H1 (cell line): ENCODE results near the gene FHL1. TPM values are rescaled to one million over a fixed set of nuclear protein-coding genes. Genes with fewer than 3 reads are reported as not detected.

Source experiments
- CTCF ChIA-PET: fragments of 300-600 bp; sonication (Branson Sonifier 250); formaldehyde crosslinking; loops from one replicate; lab custom pipeline; 2021; ENCODE audit not compliant: partially characterized antibody; lab: Charles Lee
- POLR2A ChIA-PET: fragments of 300-600 bp; sonication (Branson Sonifier 250); formaldehyde crosslinking; loops from one replicate; lab custom pipeline; 2021; ENCODE audit warnings: inconsistent platforms; ENCODE audit not compliant: partially characterized antibody; lab: Charles Lee
- DNase-seq, 2 experiments: peaks; one replicate each; pipeline versions ENCODE4 v3.0.0 to v3.0.0-alpha.2; 2010 to 2022; ENCODE audit warnings: low spot score in 2 of 2, low read depth in 1 of 2, mixed read lengths in 1 of 2
- FAIRE-seq: peaks from 2 replicates; lab custom pipeline; 2011; peaks lifted over from hg19 to GRCh38; lab: Jason Lieb, UNC
- H2AFZ ChIP-seq: 2 replicates; pipeline ENCODE4 v1.8.1; 2012; ENCODE audit warnings: low read length, inconsistent platforms
- H2AK5ac ChIP-seq: 2 replicates; pipeline ENCODE4 v1.6.1; 2013; ENCODE audit warnings: low read depth, low read length
- H2BK120ac ChIP-seq: replicated peaks from 2 replicates; pipeline ENCODE3; 2013; ENCODE audit warnings: low read depth, low read length, inconsistent platforms
- H2BK12ac ChIP-seq: 2 replicates; pipeline ENCODE4 v1.6.1; 2013; ENCODE audit warnings: low read depth, low read length
- H2BK15ac ChIP-seq: 2 replicates; pipeline ENCODE4 v1.6.1; 2013; ENCODE audit warnings: low read length
- H2BK20ac ChIP-seq: 2 replicates; pipeline ENCODE4 v1.6.1; 2013; ENCODE audit warnings: low read length
- H2BK5ac ChIP-seq: 2 replicates; pipeline ENCODE4 v1.6.1; 2013; ENCODE audit warnings: low read depth, low read length
- H3K14ac ChIP-seq: 2 replicates; pipeline ENCODE4 v1.6.1; 2013; ENCODE audit warnings: inconsistent platforms; ENCODE audit not compliant: insufficient read length
- H3K18ac ChIP-seq: 2 replicates; pipeline ENCODE4 v1.6.1; 2013; ENCODE audit warnings: low read length; ENCODE audit errors: extremely low read depth
- H3K23ac ChIP-seq: 2 replicates; pipeline ENCODE4 v1.6.1; 2013; ENCODE audit warnings: inconsistent platforms; ENCODE audit not compliant: insufficient read length
- H3K23me2 ChIP-seq: 2 replicates; pipeline ENCODE4 v1.6.1; 2013; ENCODE audit warnings: low read depth, low read length
- H3K27ac ChIP-seq: 2 replicates; pipeline ENCODE4 v1.6.1; 2011; ENCODE audit warnings: low read depth, low read length, inconsistent platforms
- H3K27me3 ChIP-seq, 4 experiments: replicated peaks in 1 of 4; 1 replicate in 1 of 4; 2 replicates in 3 of 4; pipeline versions ENCODE4 v1.6.1 to v1.8.1; 2011 to 2013; ENCODE audit warnings: low read length in 3 of 4, mild to moderate bottlenecking in 3 of 4, inconsistent platforms in 2 of 4, mixed read lengths in 2 of 4, moderate library complexity in 1 of 4; ENCODE audit not compliant: control insufficient read depth in 3 of 4, insufficient read depth in 3 of 4; ENCODE audit errors: extremely low read depth in 1 of 4
- H3K36me3 ChIP-seq, 4 experiments: 2 replicates each; pipeline versions ENCODE4 v1.6.1 to v1.8.1; 2011 to 2013; ENCODE audit warnings: mild to moderate bottlenecking in 4 of 4, low read length in 3 of 4, moderate library complexity in 2 of 4, control low read depth in 1 of 4, inconsistent platforms in 1 of 4; ENCODE audit not compliant: insufficient read depth in 4 of 4, control insufficient read depth in 2 of 4
- H3K4ac ChIP-seq: replicated peaks from 2 replicates; pipeline ENCODE3; 2013; ENCODE audit warnings: low read length, low read depth, mixed read lengths, inconsistent platforms; ENCODE audit not compliant: insufficient read length
- H3K4me1 ChIP-seq, 4 experiments: replicated peaks in 1 of 4; 1 replicate in 1 of 4; 2 replicates in 3 of 4; pipeline versions ENCODE4 v1.6.1 to v1.8.1; 2011 to 2013; ENCODE audit warnings: low read length in 3 of 4, inconsistent platforms in 2 of 4, mixed read lengths in 1 of 4; ENCODE audit not compliant: insufficient read depth in 4 of 4, control insufficient read depth in 3 of 4
- H3K4me2 ChIP-seq, 2 experiments: 2 replicates each; pipeline versions ENCODE4 v1.6.1 to v1.8.1; 2011 to 2013; ENCODE audit warnings: low read depth in 2 of 2, low read length in 2 of 2, control low read depth in 1 of 2, inconsistent platforms in 1 of 2, mild to moderate bottlenecking in 1 of 2; ENCODE audit not compliant: insufficient read depth in 1 of 2
- H3K4me3 ChIP-seq, 4 experiments: fragments of 200-600, 300-600 bp in 1 of 4; sonication (generic), shearing (Covaris generic), sonication (Bioruptor Twin) in 1 of 4; 2 replicates each; pipeline versions ENCODE4 v1.5.1 to v1.8.1; 2011 to 2016; ENCODE audit warnings: low read length in 4 of 4, low read depth in 3 of 4, control low read depth in 2 of 4, inconsistent platforms in 2 of 4, mild to moderate bottlenecking in 2 of 4, mixed read lengths in 1 of 4, moderate library complexity in 1 of 4; ENCODE audit not compliant: insufficient read depth in 2 of 4; ENCODE audit errors: extremely low read depth in 1 of 4
- H3K56ac ChIP-seq: replicated peaks from 2 replicates; pipeline ENCODE3; 2013; ENCODE audit warnings: low read depth, mild to moderate bottlenecking, mixed read lengths, low read length, inconsistent platforms; ENCODE audit not compliant: insufficient read length
- H3K79me1 ChIP-seq: 2 replicates; pipeline ENCODE4 v1.6.1; 2013; ENCODE audit warnings: low read depth, low read length, control low read depth
- H3K79me2 ChIP-seq, 2 experiments: 2 replicates each; pipeline versions ENCODE4 v1.6.1 to v1.8.1; 2012 to 2013; ENCODE audit warnings: low read length in 2 of 2, mild to moderate bottlenecking in 2 of 2, inconsistent platforms in 1 of 2; ENCODE audit not compliant: insufficient read depth in 2 of 2, control insufficient read depth in 1 of 2
- H3K9ac ChIP-seq, 4 experiments: replicated peaks in 1 of 4; 1 replicate in 1 of 4; 2 replicates in 3 of 4; pipeline versions ENCODE4 v1.6.1 to v1.8.1; 2011 to 2013; ENCODE audit warnings: low read depth in 3 of 4, low read length in 3 of 4, control low read depth in 2 of 4, mild to moderate bottlenecking in 2 of 4, moderate library complexity in 2 of 4, inconsistent platforms in 1 of 4; ENCODE audit errors: extremely low read depth in 1 of 4
- H3K9me3 ChIP-seq, 2 experiments: 2 replicates each; pipeline versions ENCODE4 v1.6.1 to v1.8.1; 2012 to 2013; ENCODE audit warnings: mild to moderate bottlenecking in 2 of 2, moderate library complexity in 2 of 2, control low read depth in 1 of 2, inconsistent platforms in 1 of 2, low read depth in 1 of 2, low read length in 1 of 2, mixed read lengths in 1 of 2; ENCODE audit not compliant: insufficient read depth in 2 of 2
- H4K20me1 ChIP-seq, 2 experiments: replicated peaks in 1 of 2; 2 replicates each; pipeline versions ENCODE3 to v1.8.1; 2011 to 2013; ENCODE audit warnings: inconsistent platforms in 2 of 2, low read length in 2 of 2, mild to moderate bottlenecking in 1 of 2; ENCODE audit not compliant: insufficient read depth in 2 of 2, control insufficient read depth in 1 of 2
- H4K5ac ChIP-seq: 2 replicates; pipeline ENCODE4 v1.6.1; 2013; ENCODE audit warnings: low read length, low read depth, mixed read lengths, inconsistent platforms; ENCODE audit not compliant: insufficient read length
- H4K8ac ChIP-seq: 2 replicates; pipeline ENCODE4 v1.8.0; 2013; ENCODE audit warnings: mild to moderate bottlenecking, moderate library complexity, low read length, inconsistent platforms; ENCODE audit not compliant: insufficient read depth; ENCODE audit errors: extremely low read depth
- H4K91ac ChIP-seq: replicated peaks from 2 replicates; pipeline ENCODE3; 2013; ENCODE audit warnings: low read length, mixed read lengths, inconsistent platforms; ENCODE audit not compliant: insufficient read length
- BRCA1 ChIP-seq: IDR thresholded peaks from 2 replicates; pipeline ENCODE4 v1.6.1; 2012; ENCODE audit warnings: low read depth, low read length, improper control_type of control experiment
- EZH2 ChIP-seq: fragments of 200-600 bp; sonication (generic); IDR thresholded peaks from 2 replicates; pipeline ENCODE4 v1.7.1; 2012; ENCODE audit warnings: low read depth, mild to moderate bottlenecking, moderate library complexity, low read length, inconsistent platforms; ENCODE audit not compliant: severe bottlenecking
- HDAC6 ChIP-seq: IDR thresholded peaks from one replicate; pipeline ENCODE4 v1.7.1; 2012; ENCODE audit warnings: low read depth, mild to moderate bottlenecking, inconsistent platforms, low read length, moderate library complexity
- NRF1 ChIP-seq: IDR thresholded peaks from 2 replicates; pipeline ENCODE4 v1.6.1; 2011; ENCODE audit warnings: mild to moderate bottlenecking, low read depth, low read length, improper control_type of control experiment
- SAP30 ChIP-seq: fragments of 300-600 bp; sonication (generic); IDR thresholded peaks from 2 replicates; pipeline ENCODE4 v1.7.1; 2012; ENCODE audit warnings: low read length, moderate library complexity, mild to moderate bottlenecking, inconsistent platforms; ENCODE audit not compliant: insufficient read depth, insufficient replicate concordance
- SIN3A ChIP-seq, 2 experiments: IDR thresholded peaks in 1 of 2; conservative IDR thresholded peaks in 1 of 2; 2 replicates each; pipeline ENCODE4 v1.6.1; 2011 to 2012; ENCODE audit warnings: low read length in 2 of 2, improper control_type of control experiment in 1 of 2, low read depth in 1 of 2, mild to moderate bottlenecking in 1 of 2
- SP1 ChIP-seq: IDR thresholded peaks from 2 replicates; pipeline ENCODE4 v1.6.1; 2011; ENCODE audit warnings: low read depth, low read length
- WGBS, 2 experiments: shearing (Covaris generic) in 1 of 2; methylation state at CpG; one replicate each; pipeline versions ENCODE4 v1.1.6 to v1.1.7; 2013 to 2015; ENCODE audit warnings: low lambda C conversion rate in 2 of 2, mixed read lengths in 2 of 2, inconsistent platforms in 1 of 2, low coverage in 1 of 2, missing lambda C conversion rate in 1 of 2; ENCODE audit not compliant: insufficient replicate concordance in 2 of 2, insufficient coverage in 1 of 2, insufficient read length in 1 of 2; ENCODE audit errors: extremely low coverage in 1 of 2, missing lambda C conversion rate in 1 of 2; 5-methylcytosine and 5-hydroxymethylcytosine counted together
- polyA plus RNA-seq, 7 experiments: library from polyadenylated mRNA; depleted of rRNA in 3 of 7; stranded (reverse) in 5 of 7; unstranded in 2 of 7; fragments of >200 nt in 5 of 7; fragments of 200-250 nt in 2 of 7; gene quantifications; 1 replicate in 5 of 7; 2 replicates in 1 of 7; 4 replicates in 1 of 7; pipeline versions ENCODE4 v1.2.1 to v1.2.3, GENCODE V29; 2011 to 2013; ENCODE audit warnings: missing spikeins in 2 of 7, mixed read lengths in 2 of 7
- total RNA-seq: library from RNA; stranded (reverse); fragmentation: NEBNext Ultra II Directional; extraction: Animal tissue kit (Norgen Biotek cat#: 25700); gene quantifications from 2 replicates; pipeline ENCODE4 v1.2.1, GENCODE V29; 2021
- TF ChIP-seq, protein P1 (sequence below): IDR thresholded peaks from 2 replicates; pipeline ENCODE4 v1.6.1; 2011; ENCODE audit warnings: low read length, improper control_type of control experiment

Gene FHL1
- total and polyA plus RNA-seq, 2 of the 8 experiments (the other 6 are each of a cell fraction or from before 2014, with no cell fraction given), result 45.0 to 56.5 TPM

DNA sequence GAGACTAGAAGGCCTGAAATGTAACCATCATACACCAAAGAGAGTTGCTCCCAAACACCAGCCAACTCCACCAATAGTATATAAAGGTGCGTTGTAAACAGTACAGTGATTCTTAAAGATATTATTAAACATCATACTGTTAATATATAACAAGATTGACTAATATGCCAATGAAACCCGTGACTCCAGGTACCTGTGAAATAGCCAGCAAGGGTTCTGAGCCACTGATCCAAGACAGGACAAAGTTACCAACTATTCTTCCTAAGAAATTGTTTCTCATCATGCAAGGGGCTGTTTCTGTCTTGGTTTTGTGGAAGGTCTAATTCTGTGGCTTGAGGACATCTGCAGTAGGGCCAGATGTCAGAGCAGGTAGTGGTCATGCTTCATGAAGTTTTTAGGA, 47.2 kb downstream of the FHL1 start:
- H2AFZ ChIP-seq, result no peak overlapping the region
- no peak overlapping the region for H4K5ac ChIP-seq
- no peaks in the 10 kb centered on the region for H3K9me3 ChIP-seq
- POLR2A ChIA-PET, result no interaction called here
- no peak overlapping the region for H3K4me2 ChIP-seq
- no peaks in the 10 kb centered on the region for H3K79me1 ChIP-seq
- H2BK120ac ChIP-seq, result no peak overlapping the region
- no peak overlapping the region for H2AK5ac ChIP-seq
- H4K8ac ChIP-seq, result no peak overlapping the region
- no peak overlapping the region for H3K18ac ChIP-seq
- H3K56ac ChIP-seq, result no peak overlapping the region
- H3K9ac ChIP-seq, result no peak overlapping the region
- H3K27ac ChIP-seq, result no peak overlapping the region
- no peak overlapping the region for H3K14ac ChIP-seq
- H3K23ac ChIP-seq, result no peak overlapping the region
- WGBS, 2 experiments, result 86% methylated on average over 2 of the region's 2 CpGs; no CpG with 5 or more reads in 1 of the 2 experiments
- H3K23me2 ChIP-seq, result no peaks in the 10 kb centered on the region
- no peak overlapping the region for H4K91ac ChIP-seq
- no peaks in the 10 kb centered on the region for H3K36me3 ChIP-seq
- no peaks in the 10 kb centered on the region for H3K27me3 ChIP-seq
- no peak overlapping the region for H2BK5ac ChIP-seq
- H2BK12ac ChIP-seq, result no peak overlapping the region
- no peaks in the 10 kb centered on the region for H4K20me1 ChIP-seq
- FAIRE-seq (no peak), DNase-seq (no peak)
- no peak overlapping the region for H2BK15ac ChIP-seq
- no peak overlapping the region for H2BK20ac ChIP-seq
- H3K4ac ChIP-seq, result no peak overlapping the region
- TF ChIP-seq SP1 (no peak), SAP30 (no peak), NRF1 (no peak), EZH2 (no peak), SIN3A (conservative IDR thresholded peaks at IDR 0.05 in 1 of 2, IDR thresholded peaks at IDR 0.05 in 1 of 2; ENCODE audit: low read depth in 1 of 2, low read length in 2 of 2) (no peak), BRCA1 (no peak), HDAC6 (no peak)
- TF ChIP-seq, protein P1, sequence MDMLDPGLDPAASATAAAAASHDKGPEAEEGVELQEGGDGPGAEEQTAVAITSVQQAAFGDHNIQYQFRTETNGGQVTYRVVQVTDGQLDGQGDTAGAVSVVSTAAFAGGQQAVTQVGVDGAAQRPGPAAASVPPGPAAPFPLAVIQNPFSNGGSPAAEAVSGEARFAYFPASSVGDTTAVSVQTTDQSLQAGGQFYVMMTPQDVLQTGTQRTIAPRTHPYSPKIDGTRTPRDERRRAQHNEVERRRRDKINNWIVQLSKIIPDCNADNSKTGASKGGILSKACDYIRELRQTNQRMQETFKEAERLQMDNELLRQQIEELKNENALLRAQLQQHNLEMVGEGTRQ, result no peak
- H3K4me1 ChIP-seq, result peaks cover 0 to 2% (median 0%) of the 10 kb centered on the region in 4 experiments; a peak in 1 of 7 replicates
- no peaks in the 10 kb centered on the region for H3K79me2 ChIP-seq
- CTCF ChIA-PET, result interaction anchor here (1.2 kb wide), 1 partner anchor 22 kb away, joined by 3 read pairs; no protein-coding TSS in a partner anchor
- H3K4me3 ChIP-seq, result no peak overlapping the region
